SH-SY5Y (cell line): ENCODE measurements around the gene LPCAT1.

Source experiments
- GATA2 ChIP-seq: IDR thresholded peaks from 2 replicates; pipeline ENCODE4 v1.6.1; 2011; ENCODE audit warnings: mild to moderate bottlenecking, low read depth, low read length
- GATA3 ChIP-seq: IDR thresholded peaks from 2 replicates; pipeline ENCODE4 v1.6.1; 2011; ENCODE audit warnings: low read depth, mild to moderate bottlenecking, low read length, moderate library complexity

LPCAT1 gene

DNA sequence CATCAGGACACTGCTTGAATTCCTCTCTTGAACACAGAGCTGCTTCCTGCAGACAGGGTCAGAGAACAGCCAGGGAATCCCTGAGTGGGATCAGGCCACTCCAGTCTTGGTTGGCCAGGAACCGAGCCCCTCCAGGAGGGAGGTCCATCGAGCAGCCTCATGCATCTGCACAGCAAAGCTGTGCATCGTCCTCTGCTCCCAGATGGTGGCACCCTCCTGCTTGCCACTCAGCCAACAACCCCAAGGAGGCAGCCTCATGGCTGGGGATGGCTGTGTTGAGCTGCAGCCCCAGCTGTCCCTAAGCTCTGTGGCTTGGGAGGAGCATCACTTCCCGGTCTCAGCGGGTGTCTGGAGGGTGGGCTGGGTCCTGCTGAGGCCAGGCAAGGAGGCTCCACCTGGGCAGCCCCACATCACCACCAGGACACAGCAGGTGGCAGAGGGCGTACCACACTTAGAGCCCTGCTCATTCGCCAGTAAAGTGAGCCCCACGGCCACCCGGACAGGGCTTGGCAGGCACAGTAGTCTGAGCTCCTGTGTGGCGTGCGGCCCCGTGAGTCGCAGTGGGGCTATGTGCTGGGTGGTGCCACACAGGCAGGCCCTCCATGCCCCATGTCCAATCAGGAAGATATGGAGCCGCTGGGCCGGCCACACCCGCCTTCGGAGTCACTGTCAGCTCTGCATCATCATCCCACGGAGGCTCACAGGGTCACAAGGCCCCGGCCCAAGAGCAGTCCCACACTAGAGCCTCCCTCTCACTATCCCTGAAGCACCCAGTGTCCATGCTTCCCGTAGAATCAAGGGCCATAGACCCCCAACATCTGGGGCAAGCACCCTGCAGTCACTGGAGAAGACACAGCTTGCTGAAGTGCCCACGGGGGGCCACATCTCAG, 11.9 kb downstream of the LPCAT1 start:
- no peak for TF ChIP-seq GATA3
- no peak for TF ChIP-seq GATA2

DNA sequence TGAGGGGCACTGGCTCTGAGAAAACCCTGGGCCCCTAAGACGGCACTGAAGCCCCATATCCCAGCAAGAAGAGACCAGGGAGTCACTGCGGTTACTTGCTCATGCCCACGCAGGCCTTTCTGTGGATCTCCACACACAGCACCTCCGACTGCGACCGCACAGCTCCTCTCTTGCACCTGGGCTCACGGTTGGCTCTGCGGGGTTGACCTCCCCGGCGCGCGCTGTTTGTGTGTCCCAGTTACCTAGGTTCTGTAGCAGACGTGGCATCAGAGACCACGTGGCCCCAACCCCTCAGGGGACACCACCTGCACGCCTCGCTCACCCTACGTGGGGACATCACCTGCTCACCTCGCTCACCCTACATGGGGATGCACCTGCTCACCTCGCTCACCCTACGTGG, 12.7 kb downstream of the LPCAT1 start:
- no peak for TF ChIP-seq GATA2
- no peak for TF ChIP-seq GATA3

DNA sequence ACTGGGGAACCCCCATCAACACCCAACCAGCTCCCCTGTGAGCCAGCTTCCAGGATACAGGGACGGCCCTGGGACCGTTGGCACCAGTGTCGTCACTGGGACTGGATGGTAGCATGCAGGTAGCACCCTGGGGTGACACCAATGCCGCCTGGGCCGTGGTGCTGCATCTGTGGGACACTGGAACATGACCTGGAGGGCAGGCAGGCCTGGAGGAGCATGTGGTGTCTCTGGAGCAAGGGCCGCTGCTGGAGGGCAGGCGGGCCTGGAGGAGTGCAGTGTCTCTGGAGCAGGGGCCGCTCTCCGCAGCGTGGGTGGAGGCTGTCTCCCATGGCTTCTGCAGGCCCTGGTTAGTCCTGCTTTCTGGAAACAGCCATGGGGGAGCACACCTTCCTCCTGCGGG, 13.1 kb downstream of the LPCAT1 start:
- TF ChIP-seq GATA2 (no peak), GATA3 (no peak)

DNA sequence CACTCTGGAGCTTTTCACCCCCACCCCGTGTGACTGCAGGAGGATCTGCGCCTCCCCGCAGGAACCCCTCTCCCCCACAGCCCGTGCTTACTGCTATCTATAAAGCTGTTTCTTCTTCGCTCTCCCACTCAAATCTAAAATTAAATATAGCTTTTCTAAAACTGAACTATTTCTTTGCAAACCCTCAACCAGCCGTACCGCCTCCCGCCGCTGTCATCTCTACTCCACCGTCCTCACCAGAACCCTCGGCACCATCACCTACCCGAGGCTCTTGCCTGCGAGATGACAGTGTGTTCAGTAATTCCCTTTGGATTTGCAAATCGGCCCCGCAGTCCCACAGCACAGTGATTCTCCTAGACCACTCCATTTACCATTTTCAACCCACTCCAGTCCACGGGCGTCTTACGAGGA, 13.6 kb downstream of the LPCAT1 start:
- TF ChIP-seq GATA2 (no peak), GATA3 (no peak)

DNA sequence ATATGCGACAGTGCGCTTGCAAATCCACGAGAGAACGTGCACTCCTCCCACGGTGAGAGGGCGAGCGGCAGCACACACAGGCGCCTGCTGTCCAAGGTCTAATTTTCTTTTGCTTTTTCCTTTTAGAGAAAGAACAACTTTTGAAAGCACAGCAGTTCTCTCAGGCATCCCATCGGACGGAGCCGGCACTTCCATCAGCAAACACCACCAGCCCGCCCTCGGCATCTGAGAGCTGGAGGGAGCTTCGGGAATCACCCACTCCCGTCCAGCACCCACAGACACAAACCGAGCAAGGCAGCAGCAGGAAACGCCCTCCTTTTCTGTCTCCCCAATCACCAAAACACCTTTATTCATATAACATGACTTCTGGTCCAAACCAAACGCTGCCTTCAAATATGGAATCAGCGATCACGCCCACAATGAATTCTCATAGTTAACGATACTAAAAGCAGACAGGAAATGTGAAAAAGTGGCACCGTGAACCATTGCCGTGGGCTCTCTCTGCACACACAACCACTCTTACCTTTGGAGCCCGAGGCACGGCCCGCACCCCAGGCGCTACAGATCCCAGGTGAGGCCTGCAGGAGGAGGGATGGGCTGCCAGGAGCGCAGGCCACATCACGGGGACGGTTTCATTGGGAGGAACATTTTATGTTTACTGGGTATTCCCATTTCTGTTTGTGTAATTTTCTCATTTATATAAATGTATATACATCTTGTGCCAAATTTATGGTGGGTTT, 14.2 kb downstream of the LPCAT1 start:
- no peak for TF ChIP-seq GATA3
- no peak for TF ChIP-seq GATA2

DNA sequence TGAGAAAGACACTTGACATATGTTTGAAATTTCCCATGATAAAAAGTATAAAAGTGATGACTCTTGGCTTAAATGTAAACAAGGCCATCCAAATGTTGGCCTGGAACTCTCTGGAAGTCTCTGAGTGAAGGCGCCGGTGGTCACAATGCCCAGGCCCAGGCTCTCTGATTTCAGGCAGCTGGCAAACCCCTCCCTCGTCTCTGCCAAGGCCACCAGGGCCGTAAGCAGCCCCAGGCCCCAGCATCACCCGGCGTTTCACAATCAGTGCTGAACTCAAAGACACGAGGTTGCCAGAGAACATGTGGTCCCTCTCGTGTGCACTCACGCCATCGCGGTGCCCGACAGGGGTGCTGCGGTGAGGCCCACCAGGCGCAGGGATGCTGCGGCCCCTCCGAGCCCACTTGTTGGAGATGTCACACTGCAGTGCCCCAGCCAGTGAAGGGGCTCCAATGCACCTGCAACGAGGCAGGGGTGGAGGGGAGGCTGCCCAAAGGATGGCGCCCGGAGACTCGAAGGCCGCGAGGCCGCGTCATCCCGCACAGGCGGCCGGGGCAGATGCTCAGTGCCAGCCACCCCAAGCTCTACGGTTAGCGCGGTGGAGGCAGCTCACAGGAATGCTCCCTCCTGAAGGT, 15.0 kb downstream of the LPCAT1 start:
- no peak for TF ChIP-seq GATA2
- no peak for TF ChIP-seq GATA3

DNA sequence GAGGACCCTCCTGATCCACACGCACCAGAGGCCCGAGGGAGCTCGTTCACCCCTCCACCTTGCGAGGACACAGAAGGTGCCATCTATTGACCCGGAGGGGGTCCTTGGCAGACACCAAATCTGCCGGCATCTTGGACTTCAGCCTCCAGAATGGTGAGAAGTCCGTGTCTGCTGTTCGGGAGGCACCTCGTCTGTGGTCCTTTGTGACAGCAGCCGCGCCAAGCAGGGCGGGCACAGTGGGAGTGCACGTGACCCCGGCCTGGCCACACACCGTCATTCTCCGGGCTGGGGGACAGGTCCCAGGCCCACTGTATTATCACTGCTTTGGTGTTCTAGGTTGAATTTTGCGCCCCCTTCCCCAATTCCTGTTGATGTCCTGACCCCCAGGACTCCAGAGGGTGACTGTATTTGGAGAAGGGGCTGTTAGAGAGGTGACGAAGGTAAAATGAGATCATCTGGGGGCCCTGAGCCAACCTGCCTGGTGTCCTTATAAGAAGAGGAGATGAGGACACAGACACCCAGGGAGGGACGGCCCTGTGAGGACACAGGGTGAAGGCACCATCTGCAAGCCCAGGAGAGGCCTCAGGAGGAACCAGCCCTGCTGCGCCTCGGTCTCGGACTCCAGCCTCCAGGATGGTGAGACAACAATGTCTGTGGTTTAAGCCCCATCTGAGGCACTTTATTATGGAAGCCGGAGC, 15.7 kb downstream of the LPCAT1 start:
- TF ChIP-seq GATA2 (no peak), GATA3 (no peak)

DNA sequence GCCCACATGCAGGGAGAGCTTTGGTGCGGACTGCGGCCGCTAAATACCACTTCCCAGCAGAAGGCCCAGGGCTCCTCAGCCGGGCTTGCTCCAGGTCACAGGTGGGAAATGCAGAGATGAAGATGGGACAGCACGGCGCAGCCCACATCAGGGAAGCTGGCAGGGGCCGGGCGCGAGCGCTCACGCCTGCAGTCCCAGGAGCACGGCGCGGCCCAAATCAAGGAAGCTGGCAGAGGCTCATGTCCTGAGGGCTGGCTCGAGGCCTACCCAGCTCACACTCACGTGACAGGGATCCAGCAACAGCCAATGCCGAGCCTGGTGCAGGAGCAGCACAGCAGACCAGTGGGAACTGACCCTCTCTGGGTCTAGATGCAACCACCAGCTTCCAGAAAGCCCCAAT, 16.3 kb downstream of the LPCAT1 start:
- no peak for TF ChIP-seq GATA2
- no peak for TF ChIP-seq GATA3

DNA sequence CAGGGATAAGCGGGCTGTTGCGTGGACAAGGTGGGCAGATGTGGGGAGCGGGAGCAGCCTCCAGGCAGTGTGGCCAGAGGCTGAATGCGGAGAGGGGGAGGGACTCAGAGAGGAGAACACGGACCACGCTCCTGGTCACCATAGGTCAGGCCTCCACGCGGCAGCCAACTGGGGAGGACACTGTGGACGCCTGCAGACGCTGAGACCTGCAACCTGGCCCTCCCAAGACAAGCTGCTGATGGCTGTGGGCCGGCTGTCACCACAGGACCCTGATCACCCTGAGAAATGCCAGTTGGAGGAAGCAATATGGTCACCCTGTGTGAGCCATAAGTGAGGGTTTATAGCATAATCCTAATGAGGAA, 16.8 kb downstream of the LPCAT1 start:
- TF ChIP-seq GATA3: no peak
- no peak for TF ChIP-seq GATA2

DNA sequence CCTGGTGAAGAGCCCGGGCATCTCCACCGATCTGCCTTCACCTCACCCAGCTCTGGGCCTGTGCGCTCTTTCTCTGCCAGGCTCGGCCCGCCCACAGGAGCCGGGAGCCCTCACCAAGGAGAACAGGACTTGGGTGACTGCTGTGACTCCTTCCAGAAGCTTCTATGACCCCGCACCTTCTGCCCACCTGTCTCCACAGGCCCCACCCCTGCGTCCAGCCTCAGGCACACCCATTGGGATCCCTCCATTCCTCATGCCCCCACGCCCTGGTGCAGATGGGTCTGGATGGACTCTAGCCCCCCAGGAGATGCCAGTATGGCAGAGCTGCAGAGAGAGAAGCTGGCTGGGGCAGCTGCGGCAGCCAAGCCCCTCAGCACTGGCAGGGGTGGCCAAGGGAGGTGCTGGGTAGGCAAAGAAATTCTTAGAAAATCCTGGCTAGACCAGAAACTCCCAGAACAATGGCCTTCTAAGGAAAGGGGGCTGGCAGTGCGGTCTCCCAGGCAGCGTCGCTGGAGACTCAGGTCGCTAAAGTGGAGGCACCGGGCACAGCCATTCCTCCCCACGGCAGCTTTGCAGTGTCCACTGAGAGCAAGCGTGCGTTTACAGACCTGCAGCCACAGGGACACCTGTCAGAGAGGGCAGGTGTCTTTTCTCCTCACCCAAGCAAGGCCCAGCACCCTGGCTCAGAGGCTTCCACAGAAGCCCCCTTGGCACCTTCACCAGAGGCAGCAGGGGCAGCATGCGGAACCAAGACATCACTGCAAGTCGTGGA, 17.3 kb downstream of the LPCAT1 start:
- TF ChIP-seq GATA3: no peak
- no peak for TF ChIP-seq GATA2

DNA sequence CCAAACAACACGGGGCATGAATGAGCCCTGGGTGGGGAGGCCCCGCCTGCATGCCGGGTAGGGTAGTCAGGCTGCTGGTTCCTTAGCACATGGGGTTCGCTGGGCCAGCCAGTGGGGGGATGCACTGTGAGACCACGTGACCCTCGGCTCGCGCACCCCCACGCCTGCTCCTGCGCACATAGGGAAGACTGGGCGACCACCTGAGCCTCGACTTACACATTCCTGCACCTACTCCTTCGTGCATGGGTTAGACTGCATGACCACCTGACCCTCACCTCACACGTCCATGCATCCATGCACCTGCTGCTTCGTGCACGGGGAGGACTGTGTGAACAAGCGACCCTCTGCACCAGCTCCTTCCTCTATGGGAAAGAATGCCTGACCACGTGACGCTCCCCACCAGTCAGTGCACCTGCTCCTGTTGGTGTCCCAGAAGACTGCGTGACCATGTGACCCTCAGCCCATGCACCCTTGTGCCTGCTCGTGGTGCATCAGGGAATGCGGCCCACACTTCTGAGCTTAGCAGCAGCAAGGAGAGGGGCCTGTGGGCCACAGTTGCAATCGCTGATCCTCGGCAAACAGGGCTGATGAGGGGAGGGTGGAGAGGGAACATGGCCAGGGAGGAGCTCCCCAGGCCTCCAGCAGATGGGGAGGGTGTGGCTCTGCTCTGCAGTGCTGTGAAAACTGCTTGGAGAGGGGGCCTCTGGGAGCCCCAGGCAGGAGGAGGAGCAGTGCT, 18.1 kb downstream of the LPCAT1 start:
- TF ChIP-seq GATA2 (no peak), GATA3 (no peak)

DNA sequence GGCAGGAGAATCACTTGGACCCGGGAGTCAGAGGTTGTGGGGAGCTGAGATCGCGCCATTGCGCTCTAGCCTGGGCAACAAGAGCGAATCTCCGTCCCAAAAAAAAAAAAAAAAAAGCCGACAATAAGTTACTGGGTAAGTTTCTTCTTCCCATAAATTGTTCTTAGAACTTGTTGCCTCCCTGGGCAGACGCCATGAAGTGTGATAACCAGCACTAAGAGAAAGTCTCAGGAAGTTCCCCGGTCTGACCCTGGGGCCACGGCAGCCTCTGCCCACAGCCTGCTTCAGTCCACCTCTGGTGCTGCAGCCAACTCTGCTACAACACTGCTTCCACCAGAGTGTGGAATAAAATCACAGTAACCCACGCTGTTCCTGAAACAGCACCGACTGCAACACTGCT, 19.1 kb downstream of the LPCAT1 start:
- TF ChIP-seq GATA3 (no peak), GATA2 (no peak)

DNA sequence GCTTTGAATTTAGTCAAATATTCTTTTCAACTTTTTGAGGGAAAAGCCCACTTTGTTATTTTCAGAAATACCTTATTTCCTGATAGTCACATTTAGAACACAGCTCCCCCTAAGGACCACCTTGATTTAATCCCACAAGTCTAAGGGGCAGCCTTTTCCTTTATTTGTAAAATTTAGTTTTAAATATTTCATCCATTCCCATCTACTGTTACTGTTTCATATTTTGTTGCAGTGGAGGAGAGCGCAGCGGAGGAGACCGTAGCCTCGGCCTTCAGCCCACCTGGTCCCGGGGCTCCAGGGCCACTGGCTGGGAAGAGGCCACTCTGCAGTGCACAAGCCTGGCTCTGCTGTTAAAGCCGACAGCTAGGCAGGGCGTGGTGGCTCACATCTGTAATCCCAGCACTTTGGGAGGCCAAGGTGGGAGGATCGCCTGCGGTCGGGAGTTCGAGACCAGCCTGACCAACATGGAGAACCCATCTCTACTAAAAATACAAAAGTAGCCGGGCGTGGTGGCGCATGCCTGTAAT, 19.6 kb downstream of the LPCAT1 start:
- TF ChIP-seq GATA3 (no peak), GATA2 (no peak)
